RPMI7951 (cell line): ENCODE data around the gene GSS. TPM values are rescaled to one million over a fixed set of nuclear protein-coding genes. Genes with fewer than 3 reads are reported as not detected.

Experiments
- DNase-seq: peaks from one replicate; pipeline ENCODE4 v3.0.0-alpha.2; 2012; ENCODE audit warnings: low read depth
- total RNA-seq: library from RNA; depleted of rRNA; stranded (reverse); fragments of >200 nt; shearing (Covaris generic); gene quantifications from 2 replicates; pipeline ENCODE4 v1.2.3, GENCODE V29; 2014

Gene GSS
- total RNA-seq, 1 experiment from 2014 or later: 99.5 TPM

- DNase-seq: no peak
Observed at GRCh38 chr20:34978092-34978744, 22.6 kb upstream of the GSS start.

- DNase-seq: no peak
Observed at GRCh38 chr20:34977365-34978091, 21.9 kb upstream of the GSS start.

- no peak for DNase-seq
Observed at GRCh38 chr20:34976286-34976685, 20.7 kb upstream of the GSS start.

- DNase-seq: no peak
Observed at GRCh38 chr20:34974246-34974645, 18.6 kb upstream of the GSS start.

- DNase-seq: no peak
Observed at GRCh38 chr20:34971561-34972235, 16.1 kb upstream of the GSS start.

GRCh38 chr20:34970846-34971560 lies 15.4 kb upstream of the GSS start:
- no peak for DNase-seq

- DNase-seq: no peak
Observed at GRCh38 chr20:34970193-34970840, 14.7 kb upstream of the GSS start.

- no peak for DNase-seq
Observed at GRCh38 chr20:34968042-34968775, 12.6 kb upstream of the GSS start.

GRCh38 chr20:34967421-34967820 lies 11.8 kb upstream of the GSS start:
- DNase-seq: no peak

- no peak for DNase-seq
Observed at GRCh38 chr20:34965051-34965450, 9.4 kb upstream of the GSS start.

GRCh38 chr20:34964486-34964885 lies 8.9 kb upstream of the GSS start:
- no peak for DNase-seq

GRCh38 chr20:34956751-34957472 lies 1.3 kb upstream of the GSS start:
- no peak for DNase-seq

- no peak for DNase-seq
Observed at GRCh38 chr20:34956041-34956458, 444 bp upstream of the GSS start.

- DNase-seq: peak; percentile 69
Observed at GRCh38 chr20:34954904-34955230, 739 bp downstream of the GSS start.

GRCh38 chr20:34953960-34954359 lies 1.6 kb downstream of the GSS start:
- DNase-seq: no peak

GRCh38 chr20:34952671-34953070 lies 2.9 kb downstream of the GSS start:
- no peak for DNase-seq

- no peak for DNase-seq
Observed at GRCh38 chr20:34951652-34952051, 4.0 kb downstream of the GSS start.

- DNase-seq: no peak
Observed at GRCh38 chr20:34951252-34951651, 4.4 kb downstream of the GSS start.

- DNase-seq: no peak
Observed at GRCh38 chr20:34949120-34949519, 6.5 kb downstream of the GSS start.

GRCh38 chr20:34948030-34948429 lies 7.6 kb downstream of the GSS start:
- DNase-seq: peak; percentile 34

GRCh38 chr20:34947336-34947735 lies 8.3 kb downstream of the GSS start:
- DNase-seq: no peak
